ENCODE data around the gene MTERF4. TPM values are rescaled to one million over a fixed set of nuclear protein-coding genes. Genes with fewer than 3 reads are reported as not detected.

Gene MTERF4, protein sequence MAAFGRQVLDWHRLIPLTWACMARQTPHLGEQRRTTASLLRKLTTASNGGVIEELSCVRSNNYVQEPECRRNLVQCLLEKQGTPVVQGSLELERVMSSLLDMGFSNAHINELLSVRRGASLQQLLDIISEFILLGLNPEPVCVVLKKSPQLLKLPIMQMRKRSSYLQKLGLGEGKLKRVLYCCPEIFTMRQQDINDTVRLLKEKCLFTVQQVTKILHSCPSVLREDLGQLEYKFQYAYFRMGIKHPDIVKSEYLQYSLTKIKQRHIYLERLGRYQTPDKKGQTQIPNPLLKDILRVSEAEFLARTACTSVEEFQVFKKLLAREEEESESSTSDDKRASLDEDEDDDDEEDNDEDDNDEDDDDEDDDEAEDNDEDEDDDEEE
- 10 to 100 TPM; 28.9 to 60.5 (median 38.9) TPM for total RNA-seq

DNA sequence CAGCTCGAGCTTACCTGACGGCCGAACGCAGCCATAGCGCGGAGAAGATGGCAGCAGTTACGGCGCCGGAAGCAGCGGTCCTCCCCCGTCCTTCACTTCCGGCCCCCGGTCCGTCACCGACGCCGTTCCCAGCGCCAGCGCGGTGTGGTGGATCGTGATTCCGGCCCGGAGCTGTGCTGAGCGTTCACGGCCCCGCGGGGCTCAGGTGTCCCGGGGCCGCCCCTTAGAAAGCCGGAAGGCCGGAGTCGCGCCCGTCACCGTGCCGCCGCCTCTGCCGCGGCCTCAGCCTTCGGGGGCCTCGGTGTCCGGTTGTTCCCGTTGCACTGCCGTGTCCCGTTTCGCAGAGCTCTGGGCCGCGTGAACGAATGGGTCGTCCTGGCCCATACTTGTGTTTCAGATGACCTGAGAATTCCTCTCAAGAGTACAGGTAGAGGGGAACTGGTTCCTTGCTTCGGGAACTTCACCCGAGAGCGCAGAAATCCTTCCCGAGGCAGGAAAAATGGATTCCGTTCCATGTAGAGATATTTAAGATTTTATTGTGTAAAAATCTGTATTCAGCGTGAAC is at the start of gene MTERF4:
Gene MTERF4 (minus strand): TSS at position 49 of the 565 bp plus-strand sequence. CDS start 14 bp downstream, at position 35.
- Histone ChIP-seq H3K27me3 (no peaks in the 10 kb centered on the region), H3K36me3 (peaks cover 0 to 25% (median 0%) of the 10 kb centered on the region in 3 donors), H3K9me3 (no peaks in the 10 kb centered on the region), H3K4me1 (peaks cover 0 to 40% (median 13%) of the 10 kb centered on the region in 4 donors), H3K27ac (peak within 1 kb of the TSS; percentile 65 to 93 (median 86)), H3K4me3 (peak within 1 kb of the TSS; percentile 83 to 97 (median 92))
- peak; percentile 60 to 72 for DNase-seq (ENCODE audit: low spot score in 2 of 2)
- TF ChIP-seq EP300 (IDR thresholded peaks at IDR 0.05) (peak; percentile 67 to 95), POLR2A (IDR thresholded peaks at IDR 0.05) (peak in 1 of 2 donors; percentile 51)
- TF ChIP-seq, protein P1, sequence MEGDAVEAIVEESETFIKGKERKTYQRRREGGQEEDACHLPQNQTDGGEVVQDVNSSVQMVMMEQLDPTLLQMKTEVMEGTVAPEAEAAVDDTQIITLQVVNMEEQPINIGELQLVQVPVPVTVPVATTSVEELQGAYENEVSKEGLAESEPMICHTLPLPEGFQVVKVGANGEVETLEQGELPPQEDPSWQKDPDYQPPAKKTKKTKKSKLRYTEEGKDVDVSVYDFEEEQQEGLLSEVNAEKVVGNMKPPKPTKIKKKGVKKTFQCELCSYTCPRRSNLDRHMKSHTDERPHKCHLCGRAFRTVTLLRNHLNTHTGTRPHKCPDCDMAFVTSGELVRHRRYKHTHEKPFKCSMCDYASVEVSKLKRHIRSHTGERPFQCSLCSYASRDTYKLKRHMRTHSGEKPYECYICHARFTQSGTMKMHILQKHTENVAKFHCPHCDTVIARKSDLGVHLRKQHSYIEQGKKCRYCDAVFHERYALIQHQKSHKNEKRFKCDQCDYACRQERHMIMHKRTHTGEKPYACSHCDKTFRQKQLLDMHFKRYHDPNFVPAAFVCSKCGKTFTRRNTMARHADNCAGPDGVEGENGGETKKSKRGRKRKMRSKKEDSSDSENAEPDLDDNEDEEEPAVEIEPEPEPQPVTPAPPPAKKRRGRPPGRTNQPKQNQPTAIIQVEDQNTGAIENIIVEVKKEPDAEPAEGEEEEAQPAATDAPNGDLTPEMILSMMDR (IDR thresholded peaks at IDR 0.05) = no peak
- WGBS, 2 donors = 0 to 1% methylated on average over 38 to 55 of the region's 56 CpGs

DNA sequence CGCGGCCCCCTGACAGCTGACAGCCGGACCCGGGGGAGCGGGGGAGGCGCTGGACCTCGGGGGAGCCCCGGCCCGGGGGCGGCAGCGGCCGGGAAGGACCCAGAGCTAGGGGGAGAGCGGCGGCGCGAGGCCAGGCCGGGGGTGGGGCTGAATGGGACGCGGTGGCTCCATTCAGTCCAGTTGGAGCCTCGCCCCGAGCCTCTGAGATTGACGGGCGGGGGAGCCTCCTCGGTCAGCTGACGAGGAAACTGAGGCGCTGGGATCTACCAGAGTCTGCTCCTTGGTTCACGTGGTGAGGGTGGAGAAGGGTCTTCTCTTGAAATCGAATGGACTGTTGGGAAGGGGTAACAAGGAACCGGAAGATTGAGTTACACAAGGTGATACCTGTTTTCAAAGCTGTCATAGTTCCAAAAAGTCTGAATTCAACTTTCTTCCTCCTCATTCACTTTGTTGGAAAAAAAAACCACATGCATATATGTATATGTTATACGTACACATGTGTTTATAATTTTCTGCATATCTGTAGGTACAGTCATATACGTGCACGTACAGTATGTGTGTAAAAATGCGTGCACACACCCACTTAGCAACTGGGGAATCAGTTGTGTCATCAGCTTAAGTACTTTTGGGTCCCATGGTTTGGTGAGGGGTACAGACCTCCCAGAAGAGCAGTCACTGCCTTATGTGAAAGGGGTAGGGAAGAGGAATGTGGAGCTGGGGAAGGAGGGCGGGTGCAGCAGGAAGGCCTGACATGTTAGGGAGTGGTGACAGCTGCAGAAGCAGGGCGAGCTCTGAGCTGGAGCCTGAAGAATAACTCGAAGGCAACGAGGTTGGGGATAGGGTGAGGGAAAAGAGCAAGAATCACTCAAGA is 48.8 kb upstream of the MTERF4 start:
- DNase-seq (ENCODE audit: low spot score in 2 of 2) = no peak
- H3K27ac ChIP-seq = peak overlapping the region; percentile 58 to 92 (median 84)
- H3K9me3 ChIP-seq = no peaks in the 10 kb centered on the region
- peaks cover 0 to 30% (median 0%) of the 10 kb centered on the region in 3 donors for H3K36me3 ChIP-seq
- 13 to 14% methylated on average over 18 to 20 of the region's 37 CpGs for WGBS, 2 donors
- H3K27me3 ChIP-seq = no peaks in the 10 kb centered on the region
- H3K4me1 ChIP-seq = peaks cover 0 to 25% (median 12%) of the 10 kb centered on the region in 4 donors
- TF ChIP-seq POLR2A (IDR thresholded peaks at IDR 0.05) (no peak), EP300 (IDR thresholded peaks at IDR 0.05) (no peak)
- TF ChIP-seq, protein P1 (IDR thresholded peaks at IDR 0.05) = no peak
- H3K4me3 ChIP-seq = peak overlapping the region; percentile 70 to 92 (median 86)

DNA sequence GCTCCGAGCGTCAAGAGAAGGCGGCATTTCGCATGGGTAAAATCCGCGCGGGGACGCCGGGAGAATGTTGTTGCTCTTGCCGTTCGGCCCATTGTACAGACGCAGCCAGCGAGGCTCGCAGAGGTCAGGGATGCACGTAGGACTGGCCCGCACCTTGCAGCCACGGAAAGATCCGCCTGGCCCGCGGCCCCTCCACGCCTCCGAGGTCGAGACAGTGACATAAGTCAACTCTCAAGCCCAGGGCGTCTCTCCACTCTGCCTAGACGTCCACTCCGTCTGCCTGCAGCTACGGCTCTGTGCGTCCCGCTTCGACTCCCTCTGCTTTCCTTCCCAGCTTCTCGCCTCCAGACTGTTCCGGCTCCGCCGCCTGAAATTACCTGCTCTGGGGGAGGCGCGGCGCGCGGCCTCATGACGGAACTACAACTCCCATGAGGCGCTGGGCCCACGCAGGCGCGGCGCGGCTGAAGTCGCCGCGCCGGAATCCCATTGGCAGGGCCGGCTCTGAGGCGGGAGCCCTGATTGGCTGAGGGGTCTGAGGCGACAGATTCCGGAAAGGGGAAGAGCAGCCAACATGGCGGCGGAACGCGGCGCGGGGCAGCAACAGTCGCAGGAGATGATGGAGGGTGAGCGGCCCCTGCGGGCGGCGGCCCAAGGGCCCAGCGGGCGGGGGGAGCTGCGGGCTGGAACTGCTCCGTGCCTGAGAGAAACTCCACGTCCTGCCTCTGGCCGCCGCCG is 48.0 kb upstream of the MTERF4 start, which contains the start of gene PPP1R7:
Gene PPP1R7 (plus strand): TSS at position 543 of the 735 bp plus-strand sequence. CDS start 29 bp downstream, at position 572.
- Histone ChIP-seq H3K36me3 (peaks cover 0 to 22% (median 0%) of the 10 kb centered on the region in 3 donors), H3K27me3 (no peaks in the 10 kb centered on the region), H3K4me3 (peak within 1 kb of the TSS; percentile 70 to 92 (median 86)), H3K27ac (peak within 1 kb of the TSS; percentile 58 to 92 (median 84)), H3K9me3 (no peaks in the 10 kb centered on the region), H3K4me1 (peaks cover 0 to 25% (median 12%) of the 10 kb centered on the region in 4 donors)
- 1 to 2% methylated on average over 48 to 60 of the region's 73 CpGs for WGBS, 2 donors
- DNase-seq (ENCODE audit: low spot score in 2 of 2) = peak; percentile 88 to 89
- TF ChIP-seq, protein P1 (IDR thresholded peaks at IDR 0.05) = peak in 3 of 5 experiments; percentile 9 to 55 (median 15)
- peak in 1 of 2 donors; percentile 80 for TF ChIP-seq EP300 (IDR thresholded peaks at IDR 0.05)
- TF ChIP-seq POLR2A (IDR thresholded peaks at IDR 0.05) = peak; percentile 54 to 62

DNA sequence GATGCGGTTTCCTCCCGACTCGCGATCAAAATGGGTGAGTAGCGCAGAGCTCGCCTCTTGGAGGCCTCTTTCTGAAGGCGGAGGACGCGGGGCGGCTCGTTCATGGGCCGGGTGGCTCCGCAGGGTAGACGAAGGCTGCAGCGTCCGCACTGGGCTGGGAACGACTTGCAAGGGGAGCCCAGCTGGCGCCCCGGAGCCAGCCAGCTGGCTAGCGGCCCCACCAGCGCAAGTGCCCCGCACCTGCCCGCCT is 47.5 kb upstream of the MTERF4 start:
- DNase-seq (ENCODE audit: low spot score in 2 of 2) = no peak
- TF ChIP-seq POLR2A (IDR thresholded peaks at IDR 0.05) = no peak
- TF ChIP-seq, protein P1 (IDR thresholded peaks at IDR 0.05) = no peak
- TF ChIP-seq EP300 (IDR thresholded peaks at IDR 0.05) = no peak
- Histone ChIP-seq H3K36me3 (peaks cover 0 to 17% (median 0%) of the 10 kb centered on the region in 3 donors), H3K4me1 (peaks cover 0 to 25% (median 12%) of the 10 kb centered on the region in 4 donors), H3K9me3 (no peaks in the 10 kb centered on the region), H3K4me3 (peak overlapping the region; percentile 70 to 92 (median 86)), H3K27me3 (no peaks in the 10 kb centered on the region), H3K27ac (peak overlapping the region in 3 of 4 donors; percentile 1 to 92 (median 45))
- WGBS, 2 donors = 0% methylated on average over 16 of the region's 23 CpGs; no CpG with 5 or more reads in 1 of the 2 donors
